GM19025 (cell line): Measurements from ENCODE around the gene HEPN1.

Experiments used
- ATAC-seq: cut with Tn5 transposase; IDR thresholded peaks from one replicate; pipeline ENCODE4 v1.9.1; 2021; ENCODE audit warnings: mild to moderate bottlenecking, low read depth, moderate library complexity; ENCODE audit not compliant: unreplicated experiment

Gene HEPN1

GRCh38 chr11:124884340-124884739 is 34.7 kb upstream of the HEPN1 start:
- ATAC-seq: no peak

DNA sequence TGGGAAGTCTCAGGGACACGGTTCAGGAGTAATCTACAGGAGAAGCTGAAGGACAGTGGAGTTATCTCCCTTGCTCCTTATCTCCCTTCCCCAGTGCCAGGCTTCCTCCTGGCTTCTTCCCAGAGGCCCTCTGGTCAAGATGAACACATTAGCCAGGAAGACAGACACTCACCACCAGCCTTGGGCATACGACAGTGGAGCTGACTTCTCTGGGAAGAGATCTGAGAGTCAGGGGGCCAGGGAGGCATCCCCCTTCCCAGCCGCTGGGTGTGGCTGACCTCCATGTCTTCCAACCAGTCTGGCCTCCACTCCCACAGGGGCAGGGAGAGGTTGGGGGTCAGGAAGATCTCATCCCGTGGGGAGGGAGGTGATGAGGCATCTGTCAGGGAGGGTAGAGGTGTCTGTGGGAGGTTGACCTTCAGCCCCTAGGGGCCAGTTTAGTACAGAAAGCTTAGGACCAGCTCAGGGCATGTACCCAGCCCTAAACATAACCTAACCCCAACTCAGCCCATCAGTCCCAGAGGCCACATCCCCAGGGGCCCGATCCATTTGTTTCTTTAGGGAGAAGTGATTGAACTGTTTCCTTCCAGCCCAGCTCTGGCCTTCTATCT is 34.1 kb upstream of the HEPN1 start:
- ATAC-seq: no peak

- ATAC-seq: no peak
Measured at GRCh38 chr11:124886476-124886875, 32.6 kb upstream of the HEPN1 start.

DNA sequence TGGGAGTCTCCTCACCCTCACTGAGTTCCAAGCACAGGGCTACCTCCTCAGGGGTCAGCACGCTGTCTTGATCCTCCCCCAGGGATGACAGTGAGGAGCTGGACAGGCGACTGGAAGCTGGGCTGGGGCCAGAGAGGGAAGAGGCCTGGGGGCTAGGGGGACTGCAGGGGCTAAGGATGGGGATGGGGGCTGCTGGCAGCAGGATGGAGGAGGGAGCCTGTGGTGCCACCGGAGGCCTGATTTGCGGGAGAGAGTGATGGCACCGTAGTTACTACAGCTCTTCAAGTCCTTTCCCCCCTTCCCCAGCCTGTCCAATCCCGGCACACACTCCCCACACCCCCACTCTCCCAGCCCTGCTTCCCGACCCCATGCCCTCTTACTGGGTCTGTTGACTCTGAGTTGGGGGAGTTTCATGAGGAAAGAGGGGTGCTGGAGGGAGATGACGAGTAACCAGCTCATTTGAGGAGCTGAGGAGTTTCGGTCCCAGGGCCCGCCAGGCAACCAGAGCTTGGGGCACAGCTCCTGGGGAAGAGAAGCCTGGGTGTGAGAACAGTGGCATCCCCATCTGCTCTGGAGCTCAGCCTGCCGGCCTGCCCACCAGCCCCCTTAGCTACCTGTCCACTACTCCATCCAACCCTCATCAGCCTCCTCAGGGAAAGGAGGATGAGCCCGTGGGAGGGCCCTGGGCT is 31.9 kb upstream of the HEPN1 start:
- ATAC-seq: no peak

DNA sequence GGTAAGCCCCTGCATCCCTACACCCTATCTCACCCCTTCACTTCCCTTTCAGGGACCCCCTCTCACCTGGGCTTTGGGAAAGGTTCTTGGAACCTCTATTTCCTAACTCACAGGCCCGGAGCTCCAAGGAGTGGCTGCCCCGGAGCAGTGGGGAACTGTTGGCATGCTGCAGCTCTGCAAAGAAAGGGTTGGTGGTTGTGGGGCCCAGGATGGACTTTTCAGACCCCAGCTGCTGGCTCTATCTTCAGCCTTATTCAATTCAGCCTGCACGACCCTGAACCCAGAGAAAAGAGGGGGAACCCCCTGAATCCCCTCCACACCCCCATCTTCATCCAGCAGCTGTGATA is 31.4 kb upstream of the HEPN1 start:
- ATAC-seq: no peak

DNA sequence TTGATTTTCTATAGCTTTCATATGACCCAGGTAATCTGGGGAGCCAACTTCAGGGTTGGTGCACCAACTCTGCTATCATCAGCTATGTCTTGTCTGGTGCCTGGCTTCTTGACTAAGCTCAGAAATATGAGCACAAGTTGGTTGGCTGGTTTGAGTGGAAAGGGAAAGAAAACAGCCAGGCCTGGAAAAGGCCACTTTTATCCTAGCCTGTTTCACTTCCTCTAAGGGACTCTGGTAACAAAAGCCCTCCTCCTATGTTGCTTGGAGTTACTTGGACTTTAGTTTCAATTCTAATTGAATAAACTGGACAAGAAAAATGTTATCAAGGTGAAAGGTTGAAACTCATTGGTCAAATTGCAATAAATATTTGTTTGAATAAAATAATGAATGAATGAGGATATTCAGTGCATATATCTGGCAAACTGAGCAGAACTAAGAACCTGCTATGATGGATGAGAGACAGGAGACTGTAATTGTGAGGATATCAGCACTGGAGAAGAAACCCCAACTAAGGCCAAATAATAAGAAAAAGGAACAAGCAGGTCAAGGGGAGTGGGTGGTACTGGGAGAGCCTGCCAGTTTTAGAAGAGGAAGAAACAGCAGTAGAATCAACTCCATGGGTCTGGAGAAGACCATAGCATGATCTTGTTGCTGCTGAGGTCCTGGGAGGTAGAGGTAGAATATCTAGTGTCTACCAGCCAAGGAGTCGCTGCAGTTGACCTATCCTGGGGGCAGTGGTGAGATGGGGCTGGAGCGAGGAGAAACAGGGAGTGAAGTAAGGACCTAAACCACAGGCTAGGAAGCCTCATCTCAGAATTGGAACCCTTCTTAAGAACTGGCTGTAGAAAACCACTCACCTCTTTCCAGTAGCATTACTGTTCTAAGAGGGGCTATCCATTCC is 29.6 kb upstream of the HEPN1 start:
- ATAC-seq: no peak

DNA sequence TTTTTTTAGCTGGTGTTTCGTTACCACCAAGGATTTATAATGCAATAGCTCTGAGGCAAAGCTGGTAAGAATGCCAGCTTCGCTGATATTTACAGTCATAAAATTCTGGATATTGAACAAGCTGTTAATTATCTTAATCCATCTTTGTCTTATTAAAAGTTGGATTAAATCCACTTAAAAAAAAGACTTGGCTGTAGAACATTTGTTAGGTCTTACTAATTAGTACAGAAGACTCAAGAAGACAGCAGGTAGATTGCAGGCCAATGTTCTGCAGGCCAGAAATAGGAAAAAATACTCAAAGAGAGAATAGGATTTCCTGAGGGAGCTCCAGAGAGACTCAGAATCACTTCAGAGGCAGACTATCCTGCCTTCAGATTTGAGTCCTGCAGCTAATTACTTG is 28.9 kb upstream of the HEPN1 start:
- no peak for ATAC-seq

- ATAC-seq: no peak
Measured at GRCh38 chr11:124890683-124891372, 28.2 kb upstream of the HEPN1 start.

DNA sequence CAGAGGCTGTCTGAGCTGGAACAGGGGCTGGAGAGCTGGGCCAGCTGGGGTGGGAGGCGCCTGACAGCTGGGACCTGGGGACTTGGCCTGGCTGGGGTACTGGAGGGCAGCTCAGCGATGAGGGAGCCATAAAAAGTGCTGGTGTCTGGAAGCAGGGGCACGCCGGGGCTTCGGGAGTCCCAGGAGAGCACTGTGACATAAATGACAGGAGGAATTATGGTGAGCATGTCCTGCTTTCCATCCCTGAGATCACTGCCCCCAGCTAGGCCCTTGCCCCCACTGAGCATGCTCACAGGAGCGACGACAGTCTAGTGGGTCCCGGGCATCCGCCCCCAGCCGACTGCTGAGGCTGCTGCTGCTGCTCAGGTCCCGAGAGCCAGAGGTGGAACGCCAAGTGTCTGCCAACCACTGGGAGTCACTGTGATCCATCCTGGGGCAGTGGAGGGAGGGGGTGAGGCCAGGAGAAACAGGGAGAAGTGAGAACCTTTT is 27.6 kb upstream of the HEPN1 start:
- no peak for ATAC-seq

GRCh38 chr11:124892146-124892545 is 26.9 kb upstream of the HEPN1 start:
- no peak for ATAC-seq

GRCh38 chr11:124892750-124893454 is 26.1 kb upstream of the HEPN1 start:
- no peak for ATAC-seq

DNA sequence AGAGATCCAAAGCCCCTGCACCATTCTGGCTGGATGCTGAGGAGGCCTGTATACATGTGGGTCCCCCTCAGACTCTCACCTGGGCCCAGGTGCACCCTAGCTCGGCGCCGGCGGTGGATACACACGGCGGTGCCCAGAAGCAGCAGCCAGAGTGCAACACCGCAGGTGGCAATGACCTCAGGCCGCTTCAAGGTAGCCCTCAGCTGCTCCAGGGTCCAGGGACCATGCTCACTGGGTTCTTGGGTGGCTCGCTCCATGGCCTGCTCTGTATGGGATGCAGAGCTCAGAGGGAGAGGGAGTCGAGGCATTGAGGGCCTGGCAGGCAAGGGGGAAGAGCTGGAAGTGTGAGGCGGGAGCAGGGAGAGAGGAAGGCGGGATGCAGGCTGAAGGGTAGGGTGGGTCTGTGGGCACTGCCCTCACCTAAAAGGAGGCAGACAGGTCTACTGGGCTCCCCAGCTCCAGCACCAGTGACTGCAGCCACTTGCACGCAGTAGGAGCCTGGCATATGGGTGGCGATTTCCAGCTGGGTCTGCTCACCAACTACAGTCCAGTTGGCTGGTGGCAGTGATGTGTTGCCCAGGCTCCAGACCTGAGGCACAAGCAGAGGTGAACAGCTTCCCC is 25.2 kb upstream of the HEPN1 start:
- no peak for ATAC-seq

- ATAC-seq: no peak
Measured at GRCh38 chr11:124894606-124895430, 24.2 kb upstream of the HEPN1 start.

GRCh38 chr11:124895471-124895971 is 23.5 kb upstream of the HEPN1 start:
- no peak for ATAC-seq

- ATAC-seq: no peak
Measured at GRCh38 chr11:124896071-124896750, 22.8 kb upstream of the HEPN1 start.

DNA sequence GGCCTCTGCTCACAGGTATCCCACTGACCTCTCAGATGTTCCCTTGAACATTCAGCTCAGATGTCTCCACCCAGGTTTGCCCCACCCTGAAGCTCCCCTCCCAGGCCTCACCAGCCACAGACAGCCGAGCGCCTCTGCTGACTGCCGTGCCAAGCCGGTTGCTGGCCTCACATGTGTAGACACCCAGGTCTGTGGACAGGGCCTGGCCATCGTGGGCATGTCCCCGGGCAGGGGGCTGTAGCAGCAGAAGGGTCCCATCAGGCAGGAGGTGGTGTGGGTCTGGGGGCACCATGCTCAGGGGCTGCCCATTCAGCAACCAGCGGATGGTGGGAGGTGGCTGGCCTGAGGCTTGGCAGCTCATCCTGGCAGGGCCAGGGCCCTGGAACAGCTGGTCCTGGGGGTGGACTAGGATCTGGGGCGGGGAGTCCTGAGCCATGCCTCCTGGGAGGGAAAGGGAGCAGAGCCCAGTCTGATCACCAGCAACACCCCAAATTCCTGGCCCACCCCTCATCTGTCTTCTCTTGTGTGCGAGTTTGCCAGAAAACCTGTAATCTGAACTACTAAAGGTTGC is 22.1 kb upstream of the HEPN1 start:
- no peak for ATAC-seq

DNA sequence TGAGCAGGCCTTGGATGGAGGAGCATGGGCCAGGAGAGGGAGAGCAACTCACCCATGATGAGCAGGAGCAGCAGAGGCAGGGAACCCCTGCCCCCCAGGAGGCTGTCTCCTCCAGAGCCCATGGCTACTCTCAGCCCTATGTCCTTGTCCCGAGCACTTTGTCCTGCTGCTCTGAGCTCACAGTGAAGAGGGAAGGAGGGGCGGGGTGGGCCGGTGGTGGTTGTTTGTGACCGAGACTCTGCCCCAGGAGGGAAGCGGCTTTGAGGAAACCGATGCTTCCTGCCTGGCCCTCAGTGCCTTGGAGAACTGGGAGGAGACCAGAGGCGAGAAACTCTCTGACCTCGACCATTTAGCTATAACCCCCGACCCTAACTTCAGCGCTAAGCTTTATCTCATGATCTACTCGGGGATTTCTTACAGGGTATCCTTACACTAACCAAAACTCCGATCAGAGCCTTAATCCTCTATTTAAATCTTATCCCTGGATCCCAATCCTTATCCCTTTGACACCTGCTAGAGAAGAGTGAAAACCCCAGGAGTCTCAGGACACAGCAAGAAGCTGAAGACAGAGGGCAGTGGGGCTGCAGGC is 21.3 kb upstream of the HEPN1 start, which contains the start of gene ROBO4:
TSS of gene ROBO4 (minus strand) at position 192 of the 589 bp plus-strand sequence. CDS start at position 122, 70 bp downstream.
- ATAC-seq: no peak
